Measurements from ENCODE around the gene WDR86.

DNA sequence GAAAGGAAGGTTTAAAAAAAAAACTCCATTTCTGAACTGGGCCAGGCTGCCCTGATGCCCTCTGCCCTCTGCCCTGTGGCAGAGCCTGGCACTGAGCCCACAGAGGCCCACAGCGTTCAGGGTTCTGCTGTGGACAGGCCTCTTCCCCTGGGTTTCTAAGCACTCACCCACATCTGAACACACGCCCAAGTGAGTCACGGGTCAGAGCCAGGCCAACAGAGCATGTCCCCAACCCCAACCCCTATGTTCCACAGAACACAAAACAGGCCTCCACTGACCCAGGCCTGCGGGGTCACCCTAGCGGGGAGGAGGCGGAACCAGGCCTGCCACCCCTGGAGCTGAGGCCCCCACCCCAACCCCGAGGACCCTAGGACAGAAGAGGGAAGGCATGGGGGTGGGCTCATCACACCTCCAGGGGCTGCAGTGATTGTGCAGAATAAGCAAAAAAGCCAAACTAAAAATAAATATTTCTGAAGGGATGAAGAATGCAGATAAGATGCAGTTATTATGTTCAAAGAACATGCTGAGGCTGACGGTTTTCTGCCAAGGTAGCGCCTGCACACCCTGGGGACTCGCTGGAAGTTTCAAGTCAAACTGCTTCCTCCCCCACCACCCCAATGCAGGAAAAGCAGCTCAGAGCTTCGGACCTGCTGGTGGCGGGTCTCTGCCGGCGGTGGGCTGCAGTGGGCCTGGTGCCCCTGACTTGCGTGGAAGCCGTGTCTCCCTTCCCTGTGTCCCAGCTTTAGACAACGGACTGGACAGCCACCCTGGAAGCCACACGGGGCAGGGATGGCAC, 5.4 kb downstream of the WDR86 start:
- TF ChIP-seq CTCF (IDR thresholded peaks at IDR 0.05) (no peak), POLR2A (IDR thresholded peaks at IDR 0.05) (no peak)
